GM19099 (cell line): ENCODE data around the gene CDH15.

Source experiments
- POLR2A ChIP-seq: IDR thresholded peaks from 3 replicates; pipeline ENCODE4 v1.6.1; 2011; ENCODE audit warnings: low read depth; ENCODE audit not compliant: insufficient read length; ENCODE audit errors: extremely low read depth

Gene CDH15

DNA sequence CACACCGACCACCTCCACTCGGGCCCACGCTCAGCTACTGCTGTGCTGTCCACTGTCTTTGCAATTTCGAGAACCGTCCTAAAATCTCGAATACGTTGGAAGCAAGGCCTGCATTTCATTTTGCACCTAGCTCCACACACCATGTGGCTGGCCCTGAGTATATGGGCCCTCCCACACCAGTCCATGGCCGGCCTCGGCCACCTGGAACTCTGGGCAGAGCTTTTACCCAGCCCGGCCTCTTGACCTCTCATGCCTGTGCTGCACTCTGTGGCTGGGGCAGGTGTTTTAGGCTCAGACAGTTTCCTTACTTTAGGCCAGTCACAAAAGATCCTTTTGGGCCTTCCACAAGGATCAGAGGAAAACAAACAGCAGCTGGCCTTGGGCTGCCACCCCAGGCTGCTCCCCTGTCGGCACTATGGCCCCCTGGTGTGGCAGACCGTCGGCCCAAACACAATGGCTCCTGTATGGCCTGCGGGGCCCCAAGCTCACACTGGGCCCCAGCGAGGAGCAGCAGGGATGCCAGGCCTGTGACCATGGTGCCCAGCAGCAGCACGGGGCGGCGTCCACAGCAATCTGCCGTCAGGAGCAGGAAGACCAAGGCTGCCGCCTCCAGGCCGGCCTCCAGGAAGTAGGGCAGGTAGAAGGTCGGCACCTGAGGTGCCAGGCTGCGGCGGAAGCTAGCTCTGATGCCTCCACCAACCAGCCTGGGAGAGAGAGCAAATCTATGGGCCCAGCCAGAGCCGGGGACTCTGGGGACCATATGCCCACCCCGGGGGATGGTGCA lies 26.3 kb downstream of the CDH15 start:
- TF ChIP-seq POLR2A = no peak

DNA sequence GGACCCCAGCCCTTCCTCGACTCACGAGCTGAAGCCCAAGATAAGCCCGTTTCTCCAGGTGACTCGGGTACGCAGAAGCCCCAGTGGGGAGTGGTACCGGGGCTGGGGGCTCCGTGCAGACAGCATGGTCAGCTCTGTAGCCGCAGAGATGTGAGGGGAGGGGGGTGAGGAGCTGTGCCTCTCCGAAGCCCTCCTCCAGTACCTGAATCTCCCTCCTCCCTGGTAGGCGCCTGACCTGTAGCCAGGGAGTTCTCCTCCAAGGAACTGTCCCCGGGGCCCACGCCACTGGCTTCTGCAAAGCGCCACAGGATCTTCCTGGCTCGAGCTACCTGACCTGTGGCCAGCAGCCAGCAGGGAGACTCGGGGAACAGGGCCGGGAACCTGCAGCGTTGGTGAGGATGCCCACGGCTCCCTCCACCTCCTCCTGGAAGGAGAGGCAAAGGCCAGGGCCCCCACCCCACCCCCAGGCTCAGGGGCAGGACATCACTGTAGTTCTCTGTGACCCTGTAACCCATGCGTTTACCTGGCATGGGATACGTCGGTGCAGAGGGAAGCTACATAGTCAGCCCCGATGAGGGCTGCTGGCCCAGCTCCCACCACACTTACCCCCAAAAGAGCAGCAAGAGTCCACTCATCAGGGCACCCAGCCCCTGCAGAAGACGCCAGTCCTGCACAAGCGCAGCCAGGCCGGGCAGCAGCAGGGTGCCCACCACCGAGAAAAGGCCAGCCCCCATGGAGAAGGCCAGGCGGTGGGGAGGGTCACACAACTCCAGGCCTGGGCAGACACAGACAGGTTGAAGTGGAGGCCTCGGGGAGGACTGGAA lies 27.1 kb downstream of the CDH15 start:
- TF ChIP-seq POLR2A = no peak

GRCh38 chr16:89199241-89200123 lies 27.9 kb downstream of the CDH15 start:
- no peak for TF ChIP-seq POLR2A

GRCh38 chr16:89200124-89200849 lies 28.7 kb downstream of the CDH15 start, which contains the start of gene SLC22A31:
Gene SLC22A31, minus strand, starts transcription at chr16:89200537. Its CDS starts 36 bp downstream, at chr16:89200501.
- no peak for TF ChIP-seq POLR2A

DNA sequence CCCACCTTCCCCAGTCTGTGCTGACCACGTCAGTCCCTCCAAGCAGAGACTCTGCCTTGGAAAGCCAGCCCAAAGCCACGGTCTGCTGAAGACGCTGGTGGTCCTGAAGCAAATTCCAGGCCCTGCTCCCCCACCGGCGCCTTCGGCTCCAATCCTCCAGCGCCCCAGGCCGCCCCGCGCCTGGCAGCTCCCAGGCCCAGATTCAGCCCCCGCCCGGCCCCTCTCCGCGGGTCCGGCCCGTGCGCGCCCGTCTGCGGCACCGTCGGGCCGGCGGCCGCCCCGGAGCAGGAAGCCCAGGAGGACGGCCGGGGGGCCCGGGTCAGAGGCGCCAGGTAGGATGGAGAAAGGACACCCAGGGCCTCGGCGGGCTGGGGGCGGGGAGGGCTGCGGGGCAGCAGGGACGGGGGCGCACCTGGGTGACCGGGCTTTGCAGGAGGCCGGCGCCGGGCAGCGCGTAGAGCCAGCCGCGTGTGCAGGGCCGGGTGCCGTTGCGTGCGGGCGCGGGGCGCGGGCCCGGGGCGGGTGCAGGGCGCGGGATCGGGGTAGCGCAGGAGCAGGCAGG lies 29.4 kb downstream of the CDH15 start:
- no peak for TF ChIP-seq POLR2A

- no peak for TF ChIP-seq POLR2A
Observed at GRCh38 chr16:89201439-89202377, 30.2 kb downstream of the CDH15 start.

DNA sequence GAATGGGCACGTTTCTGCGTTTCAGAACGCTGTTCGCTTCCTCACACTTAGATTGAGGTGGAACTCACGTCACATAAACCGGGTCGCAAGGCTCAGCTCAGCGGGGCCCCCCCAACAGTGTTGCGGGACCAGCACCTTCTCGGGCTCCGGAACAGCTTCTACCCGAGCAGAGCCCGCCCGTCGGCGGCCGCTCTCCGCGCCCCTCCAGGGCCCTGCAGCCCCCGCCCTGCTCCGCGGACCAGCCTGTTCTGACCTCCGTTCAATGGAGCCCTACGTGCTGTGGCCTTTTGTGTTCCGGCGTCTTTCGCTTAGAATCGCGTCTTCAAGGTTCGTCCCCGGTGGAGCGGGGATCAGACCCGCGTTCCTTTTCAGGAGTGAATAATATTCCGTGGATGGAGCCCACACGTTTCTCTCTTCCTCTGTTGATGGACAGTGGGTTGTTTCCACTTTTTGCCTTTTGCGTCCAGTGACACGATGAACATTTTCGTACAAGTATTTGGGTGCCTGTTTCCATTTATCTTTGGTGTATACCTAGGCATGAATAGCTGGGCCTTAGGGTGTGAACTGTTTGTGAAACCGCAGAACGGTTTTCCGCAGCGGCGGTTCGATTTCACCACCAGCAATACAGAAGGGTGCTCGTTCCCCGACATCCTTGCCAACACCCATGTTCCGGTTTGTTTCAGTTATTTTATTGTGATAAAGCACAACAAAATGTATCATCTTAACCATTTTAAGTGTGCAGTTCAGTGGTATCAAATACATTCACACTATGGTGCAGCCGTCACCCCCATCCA lies 31.1 kb downstream of the CDH15 start:
- TF ChIP-seq POLR2A = no peak

GRCh38 chr16:89207993-89208392 lies 36.4 kb downstream of the CDH15 start:
- no peak for TF ChIP-seq POLR2A

GRCh38 chr16:89209522-89210044 lies 38.0 kb downstream of the CDH15 start:
- TF ChIP-seq POLR2A = no peak

DNA sequence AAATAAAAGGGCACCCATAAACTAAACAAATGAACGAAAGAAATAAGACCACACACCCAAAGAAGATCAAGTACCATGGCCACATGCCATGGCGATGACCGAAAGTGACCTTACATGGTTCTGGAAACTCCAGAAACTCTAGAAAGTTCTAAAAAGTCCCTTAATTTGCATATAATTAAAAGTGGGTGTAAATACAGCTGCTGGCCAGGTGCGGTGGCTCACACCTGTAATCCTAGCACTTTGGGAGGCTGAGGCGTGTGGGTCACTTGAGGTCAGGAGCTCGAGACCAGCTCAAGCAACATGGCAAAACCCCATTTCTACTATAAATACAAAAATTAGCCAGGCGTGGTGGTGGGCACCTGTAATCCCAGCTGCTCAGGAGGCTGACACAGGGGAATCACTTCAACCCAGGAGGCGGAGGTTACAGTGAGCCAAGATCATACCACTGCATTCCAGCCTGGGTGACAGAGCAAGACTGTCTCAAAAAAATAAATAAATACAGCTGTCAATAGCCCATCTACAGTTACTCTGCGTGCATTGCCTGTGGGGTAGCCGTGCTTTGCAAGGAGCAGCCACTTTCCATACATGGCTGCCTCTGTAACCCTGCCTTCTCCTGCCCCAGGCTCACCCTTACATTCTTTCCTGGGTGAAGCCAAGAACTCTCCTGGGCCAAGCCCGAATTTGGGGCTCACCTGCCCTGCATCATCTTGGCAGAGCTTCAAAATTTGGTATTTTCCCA lies 38.8 kb downstream of the CDH15 start:
- no peak for TF ChIP-seq POLR2A

GRCh38 chr16:89210904-89211515 lies 39.5 kb downstream of the CDH15 start:
- no peak for TF ChIP-seq POLR2A
